GM20000 (cell line): ENCODE results near the gene NEURL1.

ENCODE experiments used
- DNase-seq: peaks from one replicate; pipeline ENCODE4 v3.0.0; 2012; ENCODE audit warnings: low spot score
- CTCF ChIP-seq: IDR thresholded peaks from 2 replicates; pipeline ENCODE4 v1.5.1; 2012; ENCODE audit warnings: mild to moderate bottlenecking, control low read depth; ENCODE audit errors: extremely low read depth, missing control alignments

Gene NEURL1

GRCh38 chr10:103540722-103541121 is 47.2 kb downstream of the NEURL1 start:
- DNase-seq, result no peak
- no peak for TF ChIP-seq CTCF

GRCh38 chr10:103541616-103542015 is 48.1 kb downstream of the NEURL1 start:
- TF ChIP-seq CTCF, result no peak
- DNase-seq, result peak; percentile 2

- peak; percentile 59 for DNase-seq
- peak; percentile 9 for TF ChIP-seq CTCF
Measured at GRCh38 chr10:103542764-103543616, 49.5 kb downstream of the NEURL1 start.

GRCh38 chr10:103543617-103544525 is 50.4 kb downstream of the NEURL1 start:
- DNase-seq, result peak; percentile 9
- no peak for TF ChIP-seq CTCF

- peak; percentile 2 for DNase-seq
- TF ChIP-seq CTCF, result no peak
Measured at GRCh38 chr10:103544657-103545310, 51.3 kb downstream of the NEURL1 start.

- no peak for DNase-seq
- TF ChIP-seq CTCF, result no peak
Measured at GRCh38 chr10:103545366-103545765, 51.9 kb downstream of the NEURL1 start.
